Measurements from ENCODE around the gene ZRANB2.

Gene ZRANB2

GRCh38 chr1:71026093-71026492 is 54.7 kb downstream of the ZRANB2 start:
- no peak for DNase-seq

- no peak for DNase-seq
Measured at GRCh38 chr1:71023515-71023914, 57.3 kb downstream of the ZRANB2 start.

DNA sequence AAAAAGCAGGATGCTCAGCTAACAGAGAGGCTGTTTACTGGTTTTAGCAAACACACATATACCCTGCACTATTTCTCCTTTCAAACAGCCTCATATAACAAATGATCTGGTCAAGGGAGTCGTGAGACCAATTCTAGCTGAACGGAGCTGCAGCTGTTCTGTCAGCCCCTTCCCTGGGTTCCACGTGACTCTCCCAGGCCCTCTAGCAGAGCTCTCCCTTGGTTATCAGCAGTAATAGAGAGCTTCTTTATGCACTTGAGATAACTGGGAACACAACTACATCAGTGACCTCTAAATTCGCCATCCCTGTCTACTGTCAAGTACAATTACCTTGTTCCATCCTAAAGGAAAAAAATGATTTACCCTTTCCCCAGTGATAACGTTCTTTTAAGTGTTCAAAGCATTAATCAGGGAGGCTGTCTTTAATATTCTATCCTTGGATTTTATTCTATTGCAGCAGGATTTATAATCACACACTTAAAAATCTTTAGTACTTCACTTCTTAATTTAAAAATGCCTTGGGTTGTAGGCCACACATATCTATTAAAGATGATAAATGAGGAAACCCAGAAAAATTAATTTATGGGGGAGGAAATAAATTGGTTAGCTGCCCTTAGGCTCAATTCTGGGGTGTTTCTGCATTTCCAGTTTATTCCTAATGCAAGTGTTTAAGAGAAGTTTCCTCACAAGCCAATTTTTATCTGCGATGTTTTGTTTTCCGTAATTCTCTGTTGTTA is 61.4 kb downstream of the ZRANB2 start:
- DNase-seq, result no peak

- DNase-seq, result no peak
Measured at GRCh38 chr1:71018791-71019190, 62.0 kb downstream of the ZRANB2 start.

DNA sequence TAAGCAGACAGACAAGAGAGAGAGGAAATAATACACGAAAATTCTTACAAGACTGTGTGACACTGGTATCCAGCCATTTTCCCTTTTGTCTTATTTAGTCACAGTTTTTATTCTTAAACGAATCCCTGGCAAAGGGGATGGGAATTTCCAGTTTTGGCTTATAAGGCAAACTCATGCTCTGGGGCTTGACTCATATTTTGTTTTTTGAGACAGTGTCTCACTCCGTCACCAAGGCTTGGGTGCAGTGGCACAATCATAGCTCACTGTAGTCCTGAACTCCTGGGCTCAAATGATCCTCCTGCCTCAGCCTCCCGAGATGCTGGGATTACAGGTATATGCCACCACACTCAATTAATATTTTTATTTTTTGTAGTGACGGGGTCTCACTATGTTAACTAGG is 65.1 kb downstream of the ZRANB2 start:
- DNase-seq, result no peak

DNA sequence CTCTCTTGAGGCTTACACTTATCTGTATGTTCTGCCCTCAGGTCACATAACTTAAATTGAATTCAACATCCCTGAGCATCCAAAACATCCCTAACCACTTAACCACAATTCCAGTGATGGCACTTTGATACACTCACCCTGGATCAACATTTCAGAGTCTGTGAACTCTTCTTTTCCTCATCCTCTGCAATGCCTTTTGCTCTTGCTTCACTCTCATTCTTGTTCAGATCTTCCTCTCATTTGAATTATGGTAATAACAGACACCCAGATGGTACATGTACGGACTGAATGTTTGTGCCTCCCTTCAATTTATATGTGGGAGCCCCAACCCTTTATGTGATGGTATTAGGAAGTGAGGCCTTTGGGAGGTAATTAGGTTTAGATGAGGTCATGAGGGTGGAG is 66.7 kb downstream of the ZRANB2 start:
- DNase-seq, result no peak

Measured in T1000 (cell line).